DMS79 treated with DMSO at 0.1 percent for 48 hours (cell line): ENCODE results near the gene NCF1.
"Not testable (repeated sequence)": the region's sequence is repeated elsewhere in the genome, so short reads cannot be mapped to it uniquely, and the experiment has no call there.

ENCODE experiments used
- DNase-seq: peaks from one replicate; lab custom pipeline; 2025; lab: John Stamatoyannopoulos, UW

The NCF1 gene

DNA sequence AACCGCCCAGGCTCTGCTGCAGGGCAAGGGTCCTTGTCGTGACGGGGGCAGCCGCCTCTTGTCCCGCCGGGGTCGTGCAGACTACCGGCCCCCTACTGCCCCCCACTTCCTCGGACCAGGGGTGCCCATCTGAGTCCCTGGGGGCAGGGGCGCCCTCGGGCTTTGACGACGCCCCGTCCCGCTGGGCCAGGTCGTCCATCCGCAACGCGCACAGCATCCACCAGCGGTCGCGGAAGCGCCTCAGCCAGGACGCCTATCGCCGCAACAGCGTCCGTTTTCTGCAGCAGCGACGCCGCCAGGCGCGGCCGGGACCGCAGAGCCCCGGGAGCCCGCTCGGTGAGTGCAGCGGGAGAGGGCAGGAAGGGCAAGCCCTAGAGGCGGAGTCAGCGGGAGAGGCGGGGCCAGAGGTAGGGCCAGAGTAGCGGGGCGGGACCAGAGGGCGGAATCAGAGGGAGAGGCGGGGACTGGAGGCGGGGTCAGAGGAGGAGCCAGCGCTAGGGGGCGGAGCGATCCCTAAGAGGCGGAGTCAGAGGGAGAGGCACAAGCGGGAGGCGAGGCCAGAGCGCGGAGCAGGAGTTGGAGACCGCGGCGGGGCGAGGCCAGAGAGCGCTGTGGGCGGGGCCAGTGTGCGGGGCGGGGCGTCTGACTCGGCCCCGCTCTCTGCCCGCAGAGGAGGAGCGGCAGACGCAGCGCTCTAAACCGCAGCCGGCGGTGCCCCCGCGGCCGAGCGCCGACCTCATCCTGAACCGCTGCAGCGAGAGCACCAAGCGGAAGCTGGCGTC lies 14.7 kb downstream of the NCF1 start:
- peak; percentile 82 for DNase-seq

DNA sequence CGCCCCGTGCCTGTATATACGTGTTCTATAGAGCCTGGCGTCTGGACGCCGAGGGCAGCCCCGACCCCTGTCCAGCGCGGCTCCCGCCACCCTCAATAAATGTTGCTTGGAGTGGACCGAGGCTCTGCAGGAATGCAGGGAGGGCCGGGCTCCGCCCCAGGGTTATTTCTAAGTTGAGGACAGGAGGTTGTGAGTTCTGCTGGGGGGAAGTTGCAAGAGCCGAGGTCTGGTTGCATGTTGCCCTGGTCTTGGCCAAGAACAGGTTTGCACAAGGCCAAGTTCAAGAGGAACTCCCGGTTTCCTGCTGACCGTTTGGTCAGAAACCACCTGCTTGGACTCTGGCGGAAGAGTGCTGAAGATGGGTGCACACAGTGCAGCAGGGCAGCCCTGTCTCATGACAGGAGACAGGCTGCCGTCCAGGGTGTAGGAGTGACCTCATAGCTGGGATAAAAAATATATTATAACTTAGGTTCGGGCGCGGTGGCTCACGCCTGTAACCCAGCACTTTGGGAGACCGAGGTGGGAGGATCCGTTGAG lies 15.5 kb downstream of the NCF1 start:
- not testable (repeated sequence) for DNase-seq

DNA sequence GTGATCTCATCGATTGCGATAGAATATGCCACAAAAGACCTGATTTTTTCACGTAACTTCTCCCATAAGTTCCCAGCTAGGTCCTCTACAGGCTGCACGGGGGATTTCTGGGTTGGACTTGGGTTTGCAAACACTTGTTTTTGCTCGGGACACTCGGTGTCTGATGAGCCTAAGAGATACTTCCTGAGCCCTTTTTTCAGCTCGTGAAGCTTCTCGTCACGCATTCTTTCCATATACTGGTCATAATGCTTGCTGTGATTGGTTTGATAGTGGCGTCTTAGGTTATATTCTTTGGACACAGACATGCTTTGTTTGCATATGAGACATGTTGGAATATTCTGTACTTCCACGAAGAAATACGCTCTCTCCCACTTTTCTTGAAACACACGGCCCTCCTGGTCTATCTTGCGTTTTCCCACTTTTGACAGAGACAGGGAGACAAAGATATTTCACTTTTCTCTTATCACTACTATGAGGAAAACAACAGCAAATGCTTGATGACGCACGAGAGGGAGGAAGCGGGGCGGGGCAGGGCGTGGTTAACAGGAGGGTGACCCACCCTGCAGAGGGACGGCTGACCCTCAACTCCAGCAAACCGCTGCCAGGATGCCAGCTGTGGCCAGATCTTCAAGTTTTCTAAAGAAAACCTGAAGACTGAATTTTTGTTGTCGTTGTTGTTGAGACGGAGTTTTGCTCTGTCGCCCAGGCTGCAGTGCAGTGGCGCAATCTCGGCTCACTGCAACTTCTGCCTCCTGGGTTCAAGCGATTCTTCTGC lies 24.2 kb downstream of the NCF1 start:
- not testable (repeated sequence) for DNase-seq

DNA sequence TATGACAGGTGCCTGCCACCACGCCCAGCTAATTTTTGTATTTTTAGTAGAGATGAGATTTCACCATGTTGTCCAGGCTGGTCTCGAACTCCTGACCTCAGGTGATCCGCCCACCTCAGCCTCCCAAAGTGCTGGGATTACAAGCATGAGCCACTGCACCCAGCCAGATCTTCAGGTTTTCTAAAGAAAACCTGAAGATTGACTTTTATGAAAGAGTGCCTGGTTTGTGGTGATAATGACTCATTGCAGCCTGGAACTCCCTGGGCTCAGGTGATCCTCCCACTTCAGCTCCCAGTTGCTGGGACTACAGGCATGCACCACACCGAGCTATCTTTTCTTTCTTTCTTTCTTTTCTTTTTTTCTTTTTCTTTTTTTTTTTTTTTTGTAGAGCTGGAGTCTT lies 24.8 kb downstream of the NCF1 start:
- not testable (repeated sequence) for DNase-seq

DNA sequence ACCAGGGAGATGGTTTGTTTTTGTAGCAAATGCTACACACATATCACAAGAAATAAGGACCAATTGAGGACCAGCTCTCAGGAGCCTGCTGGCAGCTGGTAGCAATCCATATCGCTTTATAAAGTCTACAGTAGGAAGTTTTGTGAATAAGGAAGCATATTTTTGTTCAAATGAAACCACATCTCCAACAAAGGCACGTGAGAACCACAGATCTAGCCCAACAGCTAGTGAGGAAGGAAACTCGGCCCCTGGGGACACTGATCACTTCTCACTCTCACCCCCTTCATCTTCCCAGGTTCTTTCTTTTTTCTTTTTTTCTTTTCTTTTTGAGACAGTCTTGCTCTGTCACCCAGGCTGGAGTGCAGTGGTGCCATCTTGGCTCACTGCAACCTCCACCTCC lies 42.1 kb downstream of the NCF1 start:
- not testable (repeated sequence) for DNase-seq

DNA sequence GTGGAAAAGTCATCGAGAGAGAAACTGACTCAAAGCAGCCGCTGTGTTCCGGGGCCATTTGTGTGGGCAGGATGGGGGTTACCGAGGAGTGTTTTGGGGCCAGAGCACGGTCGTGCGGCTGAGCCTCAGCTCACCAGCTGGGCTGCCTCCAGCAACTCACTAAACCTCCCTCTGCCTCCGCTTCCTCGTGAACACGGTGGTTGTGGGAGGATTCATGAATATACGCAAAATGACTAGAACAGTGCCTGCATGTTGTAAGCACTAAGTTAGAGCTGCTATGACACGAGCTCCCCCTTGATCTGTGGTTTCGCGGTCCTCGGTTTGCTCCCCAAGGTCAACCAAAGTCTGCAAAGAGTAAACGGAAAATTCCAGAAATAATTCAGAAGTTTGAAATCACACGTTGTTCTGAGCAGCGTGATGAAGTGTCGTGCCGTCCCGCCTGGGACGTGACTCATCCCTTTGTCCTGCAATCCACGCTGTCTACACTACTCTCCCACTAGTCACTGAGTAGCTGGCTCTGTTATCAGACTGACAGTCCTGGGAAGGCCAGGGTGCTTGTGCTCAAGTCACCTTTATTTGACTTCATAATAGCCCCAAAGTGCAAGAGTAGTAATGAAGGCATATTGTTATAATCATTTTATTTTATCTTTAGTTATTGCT lies 46.5 kb downstream of the NCF1 start:
- DNase-seq = not testable (repeated sequence)

DNA sequence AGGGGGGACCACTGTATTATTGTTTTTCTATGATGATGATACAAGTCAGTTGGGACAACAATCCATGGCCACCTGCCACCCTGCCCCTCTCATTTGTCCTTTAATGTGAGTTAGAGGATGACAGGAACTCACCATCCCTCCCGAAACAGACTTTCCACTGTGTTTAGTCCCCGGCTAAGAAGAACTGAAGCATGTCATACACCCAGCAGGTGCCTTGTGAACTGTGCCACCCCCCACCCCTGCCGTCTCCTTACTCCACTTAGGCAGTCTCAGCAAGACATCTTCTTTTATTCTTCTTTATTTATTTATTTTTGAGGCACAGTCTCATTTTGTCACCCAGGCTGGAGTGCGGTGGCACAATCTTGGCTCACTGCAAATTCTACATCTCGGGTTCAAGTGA lies 47.4 kb downstream of the NCF1 start:
- DNase-seq = not testable (repeated sequence)

DNA sequence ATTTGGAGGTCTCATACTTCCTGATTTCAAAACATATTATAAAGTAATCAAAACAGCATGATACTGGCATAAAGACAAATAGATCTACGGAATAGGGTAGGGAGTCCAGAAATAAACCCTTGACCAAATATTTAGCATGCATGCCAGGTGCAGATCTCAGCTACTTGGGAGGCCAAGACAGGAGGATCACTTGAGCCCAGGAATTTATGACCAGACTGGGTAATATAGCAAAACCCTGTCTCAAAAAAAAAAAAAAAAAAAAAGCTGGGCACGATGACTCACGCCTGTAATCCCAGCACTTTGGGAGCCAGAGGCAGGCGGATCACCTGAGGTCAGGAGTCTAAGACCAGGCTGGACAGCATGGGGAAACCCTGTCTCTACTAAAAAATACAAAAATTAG lies 56.1 kb downstream of the NCF1 start:
- DNase-seq = not testable (repeated sequence)

DNA sequence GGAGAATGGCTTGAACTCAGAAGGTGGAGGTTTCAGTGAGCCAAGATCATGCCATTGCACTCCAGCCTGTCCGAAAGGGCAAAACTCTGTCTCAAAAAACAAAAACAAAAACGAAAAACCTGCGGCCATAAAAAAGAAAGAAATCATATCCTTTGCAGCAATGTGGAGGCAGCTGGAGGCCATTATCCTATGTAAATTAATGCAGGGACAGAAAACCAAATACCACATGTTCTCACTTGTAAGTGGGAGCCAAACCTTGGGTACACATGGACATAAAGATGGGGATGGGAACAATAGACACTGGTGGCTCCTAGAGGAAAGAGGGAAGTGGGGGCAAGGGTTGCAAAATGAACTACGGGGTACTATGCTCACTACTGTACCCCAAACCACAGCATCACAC lies 56.6 kb downstream of the NCF1 start:
- not testable (repeated sequence) for DNase-seq
